Lower lobe of right lung (tissue), 2 donors: Measurements from ENCODE around the gene GRID1. TPM values are rescaled to one million over a fixed set of nuclear protein-coding genes. Genes with fewer than 3 reads are reported as not detected.
"Not testable (repeated sequence)": the region's sequence is repeated elsewhere in the genome, so short reads cannot be mapped to it uniquely, and the experiment has no call there.

Experiments used
- ATAC-seq, 2 donors: fragments of 200-7000 bp; cut with Tn5 transposase; one replicate each; pipeline ENCODE4 v1.9.1; 2020 to 2022; ENCODE audit warnings: mild to moderate bottlenecking in 2 of 2, moderate library complexity in 2 of 2
- DNase-seq: peaks from one replicate; pipeline ENCODE4 v3.0.0-alpha.2; 2020
- H3K27ac ChIP-seq: fragments of 200-600 bp; one replicate; pipeline ENCODE4 v1.8.0; 2022
- H3K27me3 ChIP-seq: fragments of 200-600 bp; one replicate; pipeline ENCODE4 v1.8.0; 2022; ENCODE audit warnings: low read depth
- H3K36me3 ChIP-seq: fragments of 200-600 bp; one replicate; pipeline ENCODE4 v1.8.0; 2022; ENCODE audit warnings: mild to moderate bottlenecking
- H3K4me1 ChIP-seq: fragments of 200-600 bp; one replicate; pipeline ENCODE4 v1.8.0; 2022
- H3K4me3 ChIP-seq: fragments of 200-600 bp; one replicate; pipeline ENCODE4 v1.8.0; 2022; ENCODE audit warnings: mild to moderate bottlenecking
- H3K9me3 ChIP-seq: fragments of 200-600 bp; one replicate; pipeline ENCODE4 v1.8.0; 2022
- intact Hi-C: fragments of 100-400 bp; cut with DNase I; formaldehyde crosslinking; loops from one replicate; pipeline ENCODE4 v1.11.0; 2022
- total RNA-seq: library from RNA; stranded (reverse); fragmentation: NEBNext Ultra II Directional; extraction: Animal tissue kit (Norgen Biotek cat#: 25700); gene quantifications from one replicate; pipeline ENCODE4 v1.2.1, GENCODE V29; 2021
- TF ChIP-seq, protein P1 (sequence below): fragments of 200-600 bp; IDR thresholded peaks from one replicate; pipeline ENCODE4 v1.8.0; 2022; ENCODE audit warnings: antibody characterized with exemption, mild to moderate bottlenecking
- donor health status: DM: no; HTN: yes; CAD: no; lungs with severe emphysema.

GRID1 gene
- total RNA-seq, 1 donor from 2014 or later, result 2.5 TPM

DNA sequence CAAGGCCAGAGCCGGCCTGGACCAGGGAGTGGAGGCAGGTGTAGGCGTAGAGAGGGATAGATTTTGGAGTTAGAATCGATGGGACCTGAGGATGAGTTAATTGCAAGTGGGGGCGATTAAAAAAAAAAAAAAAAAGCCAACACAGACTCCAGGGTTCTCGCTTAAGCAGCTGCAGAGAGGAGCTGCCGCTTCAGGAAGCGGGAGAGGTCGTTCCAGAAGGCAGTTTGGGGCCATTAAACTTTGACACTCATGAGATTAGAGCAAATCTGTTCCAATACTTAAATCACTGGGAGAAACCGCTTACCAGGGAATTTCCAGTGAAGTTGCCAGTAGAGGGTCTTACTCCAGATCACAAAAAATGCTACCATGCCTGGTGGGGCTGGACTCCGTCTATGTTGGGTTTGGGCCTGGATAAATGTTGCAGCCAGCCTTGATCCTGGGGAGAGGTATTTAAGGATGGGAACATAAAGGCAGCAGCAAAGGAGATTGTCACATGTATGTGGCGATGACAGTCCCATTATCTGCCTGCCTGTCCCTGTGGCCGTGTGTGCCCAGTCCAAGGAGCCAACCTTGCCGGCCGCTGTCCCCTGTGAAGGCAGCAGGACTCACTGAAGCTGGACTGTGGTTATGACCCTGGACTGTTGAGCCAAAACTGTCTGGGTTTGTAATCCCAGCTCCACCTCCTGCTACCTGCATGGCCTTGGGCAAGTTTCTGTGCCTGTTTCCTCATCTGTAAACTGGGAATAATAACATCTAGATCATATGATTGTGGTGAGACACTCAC lies 23.9 kb upstream of the GRID1 start:
- H3K4me3 ChIP-seq, result no peak overlapping the region
- TF ChIP-seq, protein P1, sequence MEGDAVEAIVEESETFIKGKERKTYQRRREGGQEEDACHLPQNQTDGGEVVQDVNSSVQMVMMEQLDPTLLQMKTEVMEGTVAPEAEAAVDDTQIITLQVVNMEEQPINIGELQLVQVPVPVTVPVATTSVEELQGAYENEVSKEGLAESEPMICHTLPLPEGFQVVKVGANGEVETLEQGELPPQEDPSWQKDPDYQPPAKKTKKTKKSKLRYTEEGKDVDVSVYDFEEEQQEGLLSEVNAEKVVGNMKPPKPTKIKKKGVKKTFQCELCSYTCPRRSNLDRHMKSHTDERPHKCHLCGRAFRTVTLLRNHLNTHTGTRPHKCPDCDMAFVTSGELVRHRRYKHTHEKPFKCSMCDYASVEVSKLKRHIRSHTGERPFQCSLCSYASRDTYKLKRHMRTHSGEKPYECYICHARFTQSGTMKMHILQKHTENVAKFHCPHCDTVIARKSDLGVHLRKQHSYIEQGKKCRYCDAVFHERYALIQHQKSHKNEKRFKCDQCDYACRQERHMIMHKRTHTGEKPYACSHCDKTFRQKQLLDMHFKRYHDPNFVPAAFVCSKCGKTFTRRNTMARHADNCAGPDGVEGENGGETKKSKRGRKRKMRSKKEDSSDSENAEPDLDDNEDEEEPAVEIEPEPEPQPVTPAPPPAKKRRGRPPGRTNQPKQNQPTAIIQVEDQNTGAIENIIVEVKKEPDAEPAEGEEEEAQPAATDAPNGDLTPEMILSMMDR, result no peak
- intact Hi-C loops, result no loop called here
- no peaks in the 10 kb centered on the region for H3K9me3 ChIP-seq
- no peak for DNase-seq
- no peak for ATAC-seq
- peaks cover 38% of the 10 kb centered on the region for H3K27me3 ChIP-seq
- H3K27ac ChIP-seq, result no peak overlapping the region
- no peaks in the 10 kb centered on the region for H3K36me3 ChIP-seq
- H3K4me1 ChIP-seq, result peaks cover 11% of the 10 kb centered on the region

DNA sequence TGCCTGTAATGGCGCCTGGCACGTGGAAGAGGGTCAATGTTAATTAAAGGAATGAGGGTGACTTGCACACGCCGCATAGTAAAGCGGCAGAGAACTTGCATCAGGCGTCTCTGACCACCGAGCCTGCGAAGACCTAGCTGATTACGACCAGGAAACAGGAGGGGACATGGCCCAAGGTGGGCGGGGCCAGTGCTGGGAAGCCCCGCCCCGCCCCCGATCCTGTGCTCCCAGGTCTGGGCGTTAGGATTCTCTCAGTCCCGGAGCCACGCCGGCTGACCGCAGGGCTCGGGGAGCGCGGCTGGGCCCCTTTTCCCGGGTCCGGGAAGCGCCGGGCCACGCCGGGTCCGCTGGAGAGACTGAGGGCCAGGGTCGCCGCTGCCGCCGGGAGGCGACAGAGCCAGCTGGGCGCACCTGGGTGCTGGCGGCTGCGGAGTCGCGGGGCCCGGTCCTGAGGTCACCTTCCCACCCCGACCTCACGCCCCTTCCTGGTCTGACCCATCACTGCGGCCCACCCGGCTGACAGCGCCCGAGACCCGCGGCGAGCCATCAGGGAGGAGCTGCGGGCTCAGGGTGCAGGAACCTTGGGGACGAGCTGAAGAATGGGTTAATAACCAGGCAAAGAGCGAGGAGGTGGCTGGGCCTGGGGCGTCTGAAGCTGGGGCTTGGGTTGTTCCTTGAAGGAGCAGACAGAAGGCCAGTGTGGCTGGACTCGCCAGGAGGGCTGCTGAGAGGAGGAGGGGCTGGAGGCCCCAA lies 23.0 kb upstream of the GRID1 start:
- no peaks in the 10 kb centered on the region for H3K36me3 ChIP-seq
- DNase-seq (no peak), ATAC-seq (peak; percentile 77 to 79)
- H3K4me1 ChIP-seq, result peaks cover 11% of the 10 kb centered on the region
- peak overlapping the region; percentile 35 for H3K4me3 ChIP-seq
- no peak overlapping the region for H3K27ac ChIP-seq
- H3K27me3 ChIP-seq, result peaks cover 34% of the 10 kb centered on the region
- TF ChIP-seq, protein P1, result no peak
- intact Hi-C loops, result no loop called here
- H3K9me3 ChIP-seq, result no peaks in the 10 kb centered on the region

- H3K4me3 ChIP-seq, result peak overlapping the region; percentile 35
- DNase-seq, intact Hi-C loops, H3K9me3 ChIP-seq, H3K36me3 ChIP-seq, ATAC-seq, H3K27ac ChIP-seq: not testable (repeated sequence)
- peaks cover 11% of the 10 kb centered on the region for H3K4me1 ChIP-seq
- H3K27me3 ChIP-seq, result peaks cover 34% of the 10 kb centered on the region
Measured at GRCh38 chr10:86389109-86389440, 22.5 kb upstream of the GRID1 start.

DNA sequence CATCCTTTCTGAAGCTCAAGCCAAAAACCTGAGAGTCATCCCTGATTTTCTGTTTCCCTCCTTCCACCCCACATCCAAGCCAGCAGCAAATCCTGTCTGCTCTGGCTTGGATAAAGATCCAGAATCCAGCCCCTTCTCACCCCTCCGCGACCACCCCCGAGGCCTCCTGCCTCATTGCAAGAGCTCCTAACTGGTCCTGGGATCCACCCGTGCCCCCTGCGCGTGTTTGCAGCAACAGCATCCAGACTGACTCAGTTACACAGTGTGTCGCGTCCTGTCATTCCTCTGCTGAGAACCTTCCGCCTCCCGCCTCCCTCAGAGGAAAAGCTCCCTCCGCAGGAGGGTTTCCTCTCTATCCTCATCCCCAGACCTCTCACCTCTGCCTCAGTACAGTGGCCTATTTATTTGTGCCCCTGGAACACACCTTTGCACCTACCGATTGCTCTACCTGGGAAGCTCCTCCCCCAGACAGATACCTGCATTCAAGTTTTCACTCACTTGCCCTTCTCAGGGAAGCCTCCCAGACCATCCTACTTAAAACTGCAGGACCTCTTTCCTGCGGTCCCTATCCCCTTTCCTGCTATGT lies 21.6 kb upstream of the GRID1 start:
- DNase-seq (no peak), ATAC-seq (no peak)
- Histone ChIP-seq H3K4me3 (no peak overlapping the region), H3K27ac (no peak overlapping the region), H3K36me3 (no peaks in the 10 kb centered on the region), H3K27me3 (peaks cover 30% of the 10 kb centered on the region), H3K4me1 (peaks cover 11% of the 10 kb centered on the region), H3K9me3 (no peaks in the 10 kb centered on the region)
- intact Hi-C loops, result no loop called here
- TF ChIP-seq, protein P1, result no peak

GRCh38 chr10:86387178-86387794 lies 20.7 kb upstream of the GRID1 start:
- Histone ChIP-seq H3K36me3 (no peaks in the 10 kb centered on the region), H3K27ac (no peak overlapping the region), H3K27me3 (peaks cover 27% of the 10 kb centered on the region), H3K4me3 (no peak overlapping the region), H3K9me3 (no peaks in the 10 kb centered on the region), H3K4me1 (peaks cover 11% of the 10 kb centered on the region)
- intact Hi-C loops, result no loop called here
- TF ChIP-seq, protein P1, result no peak
- DNase-seq (no peak), ATAC-seq (no peak)
